ENCODE results near the gene ZBTB47.

GRCh38 chr3:42670051-42670576, 16.6 kb downstream of the ZBTB47 start:
- TF ChIP-seq CTCF (conservative IDR thresholded peaks at IDR 0.05; ENCODE audit: low read length), result no peak
- TF ChIP-seq EZH2phosphoT487 (IDR thresholded peaks at IDR 0.05; ENCODE audit: borderline replicate concordance), result no peak

All from Loucy (cell line).